BLaER1 (cell line): Measurements from ENCODE around the gene IGF1R.

Source experiments
- H3K27ac ChIP-seq: shearing (Covaris generic); formaldehyde crosslinking; 2 replicates; pipeline ENCODE4 v1.8.1; 2022
- H3K27me3 ChIP-seq: shearing (Covaris generic); formaldehyde crosslinking; 2 replicates; pipeline ENCODE4 v1.8.1; 2022
- H3K36me3 ChIP-seq: shearing (Covaris generic); formaldehyde crosslinking; 2 replicates; pipeline ENCODE4 v1.8.1; 2022
- H3K4me1 ChIP-seq: shearing (Covaris generic); formaldehyde crosslinking; 2 replicates; pipeline ENCODE4 v1.8.1; 2022
- H3K4me2 ChIP-seq: shearing (Covaris generic); formaldehyde crosslinking; 2 replicates; pipeline ENCODE4 v1.8.1; 2022
- H3K4me3 ChIP-seq: shearing (Covaris generic); formaldehyde crosslinking; 2 replicates; pipeline ENCODE4 v1.8.1; 2022
- H3K9ac ChIP-seq: shearing (Covaris generic); formaldehyde crosslinking; 2 replicates; pipeline ENCODE4 v1.8.1; 2022
- H3K9me3 ChIP-seq: shearing (Covaris generic); formaldehyde crosslinking; 2 replicates; pipeline ENCODE4 v1.8.1; 2022
- H4K20me1 ChIP-seq: shearing (Covaris generic); formaldehyde crosslinking; 2 replicates; pipeline ENCODE4 v1.8.1; 2022
- Cebpa-rat ChIP-seq: shearing (Covaris generic); IDR thresholded peaks from 2 replicates; pipeline ENCODE4 v1.8.1; 2022

IGF1R gene

DNA sequence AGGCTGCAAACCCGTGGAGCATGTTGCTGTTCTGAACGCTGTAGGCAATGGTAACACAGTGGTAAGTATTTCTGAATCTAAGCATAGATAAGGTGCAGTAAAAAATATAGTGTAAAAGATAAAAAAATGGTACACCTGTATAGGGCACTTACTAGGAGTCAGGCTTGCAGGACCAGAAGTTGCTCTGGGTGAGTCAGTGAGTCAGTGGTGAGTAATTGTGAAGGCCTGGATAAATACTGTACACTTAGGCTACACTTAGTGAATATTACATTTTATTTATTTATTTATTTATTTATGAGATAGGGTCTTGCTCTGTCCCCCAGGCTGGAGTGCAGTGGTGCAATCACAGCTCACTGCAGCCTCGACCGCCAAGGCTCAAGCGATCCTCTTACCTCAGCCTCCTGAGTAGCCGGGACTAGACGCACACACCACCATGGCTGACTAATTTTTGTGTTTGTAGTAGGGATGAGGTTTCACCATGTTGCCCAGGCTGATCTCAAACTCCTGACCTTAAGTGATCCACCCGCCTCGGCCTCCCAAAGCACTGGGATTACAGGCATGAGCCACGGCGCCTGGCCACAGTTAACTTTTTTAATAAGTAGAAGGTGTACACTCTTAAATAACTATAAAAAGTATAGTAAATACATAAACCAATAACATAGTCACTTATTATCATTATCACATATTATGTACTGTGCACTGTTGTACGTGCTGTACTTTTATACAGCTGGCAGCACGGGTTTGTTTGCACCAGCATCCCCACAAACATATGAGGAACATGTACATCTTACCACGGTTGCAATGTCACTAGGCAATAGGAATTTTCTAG, 155.1 kb downstream of the IGF1R start:
- no peak for TF ChIP-seq Cebpa-rat
- Histone ChIP-seq H3K36me3 (peaks cover 4% of the 10 kb centered on the region; the same call in 1 of the 2 replicates), H3K4me1 (peaks cover 45% of the 10 kb centered on the region), H3K4me3 (no peak overlapping the region), H3K9ac (no peak overlapping the region), H4K20me1 (peaks cover 100% of the 10 kb centered on the region), H3K9me3 (peaks cover 13% of the 10 kb centered on the region; the same call in 1 of the 2 replicates), H3K27me3 (no peaks in the 10 kb centered on the region), H3K27ac (no peak overlapping the region), H3K4me2 (no peak overlapping the region)

DNA sequence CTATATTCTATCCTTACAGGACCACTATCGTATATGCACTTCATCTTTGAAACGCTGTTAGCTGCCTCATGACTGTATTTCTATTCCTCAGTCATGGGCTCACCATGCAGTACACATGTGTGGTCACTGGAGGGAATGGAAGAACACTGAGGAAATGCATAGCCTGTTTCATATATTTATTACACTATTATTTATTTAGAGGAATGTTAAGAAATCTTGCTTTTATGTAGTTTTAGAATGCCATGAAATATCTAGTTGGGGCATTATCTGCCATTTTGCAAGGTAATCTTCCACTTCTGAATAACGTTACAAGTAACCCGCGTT, 155.7 kb downstream of the IGF1R start:
- Histone ChIP-seq H3K4me1 (peaks cover 40% of the 10 kb centered on the region), H3K9ac (no peak overlapping the region), H3K27me3 (no peaks in the 10 kb centered on the region), H3K4me2 (no peak overlapping the region), H4K20me1 (peaks cover 100% of the 10 kb centered on the region), H3K9me3 (peaks cover 18% of the 10 kb centered on the region), H3K36me3 (peaks cover 9% of the 10 kb centered on the region), H3K27ac (no peak overlapping the region), H3K4me3 (no peak overlapping the region)
- no peak for TF ChIP-seq Cebpa-rat

DNA sequence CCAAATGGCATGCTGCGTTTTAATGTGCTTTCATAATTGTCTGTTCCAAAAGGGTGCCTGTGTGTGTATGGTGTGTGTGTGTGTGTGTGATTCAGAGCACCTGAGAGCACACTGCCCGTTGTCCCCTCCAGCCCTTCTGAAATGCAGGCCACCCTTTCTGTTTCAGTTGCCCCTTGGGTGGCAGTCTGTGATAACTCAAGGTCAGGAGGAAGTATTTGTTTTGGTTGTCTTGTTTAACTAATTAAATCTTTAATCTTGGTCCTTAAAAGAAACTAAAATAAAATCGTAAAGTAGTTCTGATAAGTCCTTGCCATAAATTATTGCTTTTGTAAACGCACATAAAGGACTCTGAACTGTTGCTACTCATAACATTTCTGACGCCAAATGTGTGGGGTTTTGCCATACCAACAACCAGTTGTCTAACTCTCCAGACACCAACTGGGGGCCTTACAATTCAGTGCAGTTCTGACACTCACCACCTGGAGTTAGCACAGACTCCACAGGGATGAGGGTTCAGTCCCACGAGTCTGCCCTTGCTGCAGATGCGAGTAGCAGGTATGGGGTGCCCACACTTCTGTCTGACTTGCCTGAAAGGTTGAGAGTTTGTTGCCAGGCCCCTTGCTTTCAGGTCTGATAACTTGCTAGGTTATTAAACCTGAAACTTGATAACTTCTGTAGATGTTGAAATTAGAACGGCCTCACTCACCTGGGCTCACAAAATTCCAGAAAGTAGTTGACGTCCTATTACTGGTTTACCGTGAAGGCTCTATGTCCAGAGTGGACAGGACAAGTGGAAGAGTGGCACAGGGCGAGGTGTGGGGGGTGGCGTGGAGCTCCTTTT, 157.3 kb downstream of the IGF1R start:
- no peak overlapping the region for H3K27ac ChIP-seq
- H3K9ac ChIP-seq: no peak overlapping the region
- no peak overlapping the region for H3K4me3 ChIP-seq
- no peaks in the 10 kb centered on the region for H3K27me3 ChIP-seq
- no peak overlapping the region for H3K4me2 ChIP-seq
- H3K36me3 ChIP-seq: peaks cover 21% of the 10 kb centered on the region
- peaks cover 93% of the 10 kb centered on the region for H4K20me1 ChIP-seq
- TF ChIP-seq Cebpa-rat: no peak
- H3K4me1 ChIP-seq: peaks cover 23% of the 10 kb centered on the region
- peaks cover 35% of the 10 kb centered on the region for H3K9me3 ChIP-seq

DNA sequence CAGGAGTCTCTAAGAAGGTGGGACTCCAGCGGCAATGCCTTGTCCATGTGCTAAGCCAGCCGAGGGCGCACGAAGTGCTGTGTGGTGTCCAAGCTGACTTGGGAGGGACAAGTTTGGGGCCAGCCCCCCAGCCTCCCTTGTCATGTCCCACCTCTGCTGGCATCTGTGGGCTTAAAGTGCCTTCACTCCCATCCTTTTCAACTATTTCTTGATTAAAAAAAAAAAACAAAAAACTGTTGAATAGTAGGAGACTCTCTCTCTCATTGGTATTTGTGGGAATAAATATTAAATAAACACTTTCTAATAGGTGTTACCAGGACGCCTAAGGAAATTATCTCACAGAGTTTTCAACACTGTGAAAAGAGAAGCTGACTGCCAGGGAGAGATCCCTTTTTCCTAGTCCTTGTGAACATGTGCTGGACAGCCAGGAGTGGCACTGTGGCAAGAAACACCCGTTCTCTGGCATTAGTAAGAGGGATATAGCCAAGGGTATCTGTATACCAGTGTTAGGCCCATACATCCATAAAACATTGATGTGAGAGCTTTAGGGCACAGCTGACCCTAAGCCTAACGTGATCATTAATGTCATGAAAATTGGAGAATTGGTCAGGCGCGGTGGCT, 158.0 kb downstream of the IGF1R start:
- Histone ChIP-seq H3K9ac (no peak overlapping the region), H3K4me3 (no peak overlapping the region), H3K9me3 (peaks cover 42% of the 10 kb centered on the region), H3K27me3 (no peaks in the 10 kb centered on the region), H4K20me1 (peaks cover 86% of the 10 kb centered on the region), H3K4me2 (peak overlapping the region; percentile 4; the same call in 1 of the 2 replicates), H3K36me3 (peaks cover 25% of the 10 kb centered on the region), H3K4me1 (peaks cover 16% of the 10 kb centered on the region), H3K27ac (no peak overlapping the region)
- no peak for TF ChIP-seq Cebpa-rat

DNA sequence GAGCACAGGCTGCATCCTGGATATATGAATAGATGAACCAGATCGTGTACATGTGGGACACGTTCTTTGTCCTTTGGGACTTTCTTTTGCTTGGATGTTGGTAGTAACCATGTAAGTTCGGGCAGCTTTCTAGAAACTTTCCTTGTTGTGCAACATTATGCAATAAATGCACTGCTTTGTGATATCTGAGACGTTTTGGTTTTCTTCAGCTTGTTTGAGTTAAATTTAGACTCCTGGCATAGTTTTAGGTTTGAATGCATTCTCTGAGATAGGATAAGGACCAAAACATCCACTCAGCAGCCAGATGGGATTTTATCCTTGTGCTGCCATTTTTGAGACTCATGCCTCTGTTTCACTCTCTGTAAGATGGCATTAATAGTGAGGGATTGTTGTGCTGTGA, 158.9 kb downstream of the IGF1R start:
- Histone ChIP-seq H4K20me1 (peaks cover 85% of the 10 kb centered on the region), H3K27me3 (no peaks in the 10 kb centered on the region), H3K9ac (no peak overlapping the region), H3K36me3 (peaks cover 34% of the 10 kb centered on the region), H3K4me2 (peak overlapping the region; percentile 4; the same call in 1 of the 2 replicates), H3K4me3 (no peak overlapping the region), H3K4me1 (peaks cover 7% of the 10 kb centered on the region; the same call in 1 of the 2 replicates), H3K9me3 (peaks cover 51% of the 10 kb centered on the region), H3K27ac (no peak overlapping the region)
- TF ChIP-seq Cebpa-rat: peak; percentile 42; the same call in 1 of the 2 replicates

DNA sequence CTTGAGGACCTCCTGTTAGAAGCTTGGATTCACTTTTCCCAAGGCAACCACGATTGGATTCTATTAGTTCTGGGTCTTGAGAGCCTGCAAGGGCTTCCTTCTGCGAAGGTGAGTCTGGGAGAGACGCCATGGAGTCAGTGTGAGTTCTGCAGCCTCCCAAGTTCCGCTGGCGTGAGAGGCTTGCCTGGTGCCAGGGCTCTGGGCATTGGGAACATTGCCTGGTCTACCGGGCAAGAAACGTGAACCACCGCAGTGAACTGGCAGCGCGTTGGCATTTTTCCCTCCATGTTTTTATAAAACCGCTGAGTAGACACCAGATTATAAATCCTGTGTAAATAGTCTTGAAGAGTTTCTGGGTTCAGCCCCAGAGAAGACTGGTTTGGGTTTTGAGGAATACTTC, 160.9 kb downstream of the IGF1R start:
- Histone ChIP-seq H3K9ac (no peak overlapping the region), H3K9me3 (peaks cover 69% of the 10 kb centered on the region), H3K27ac (no peak overlapping the region), H3K4me3 (no peak overlapping the region), H3K36me3 (peaks cover 54% of the 10 kb centered on the region), H3K4me1 (peaks cover 7% of the 10 kb centered on the region; the same call in 1 of the 2 replicates), H3K4me2 (no peak overlapping the region), H4K20me1 (peaks cover 84% of the 10 kb centered on the region), H3K27me3 (no peaks in the 10 kb centered on the region)
- TF ChIP-seq Cebpa-rat: no peak

DNA sequence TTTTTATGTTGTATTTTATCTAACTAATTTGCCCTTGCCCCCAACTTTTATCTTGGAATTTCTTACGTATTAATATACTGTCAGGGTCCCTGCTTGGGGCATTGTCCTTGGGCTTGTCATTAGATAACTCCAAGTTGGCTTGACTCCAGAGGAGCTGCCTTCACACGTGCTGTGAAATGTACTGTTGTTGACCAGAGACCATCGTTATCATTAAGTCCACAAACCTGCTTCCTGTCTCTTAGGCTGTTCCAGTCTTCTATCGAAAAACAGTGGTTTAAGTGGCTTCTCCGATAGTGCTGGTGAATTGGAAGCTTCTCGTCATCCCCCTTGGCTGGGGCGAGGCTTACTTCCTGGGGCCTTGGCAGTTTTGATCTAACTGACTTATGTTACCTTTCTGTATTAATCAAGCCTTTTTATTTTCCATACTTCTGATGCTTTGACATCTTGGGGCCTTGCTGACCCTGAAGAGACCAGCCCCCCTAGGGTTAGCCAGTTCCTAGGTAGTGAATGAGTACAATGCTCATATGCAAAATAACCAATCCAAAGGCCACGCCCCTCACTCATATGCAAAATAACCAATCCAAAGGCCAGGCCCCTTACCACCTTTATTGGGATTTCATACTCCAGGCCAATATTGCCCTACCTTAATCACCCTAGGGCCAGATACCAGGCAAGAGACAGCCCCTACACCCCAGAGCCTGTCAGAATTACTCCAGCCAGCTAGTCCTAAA, 164.5 kb downstream of the IGF1R start:
- Histone ChIP-seq H3K36me3 (peaks cover 80% of the 10 kb centered on the region), H4K20me1 (peaks cover 84% of the 10 kb centered on the region), H3K9ac (no peak overlapping the region), H3K27ac (no peak overlapping the region), H3K4me3 (no peak overlapping the region), H3K27me3 (no peaks in the 10 kb centered on the region), H3K9me3 (peaks cover 68% of the 10 kb centered on the region), H3K4me2 (no peak overlapping the region), H3K4me1 (peaks cover 18% of the 10 kb centered on the region)
- TF ChIP-seq Cebpa-rat: no peak

DNA sequence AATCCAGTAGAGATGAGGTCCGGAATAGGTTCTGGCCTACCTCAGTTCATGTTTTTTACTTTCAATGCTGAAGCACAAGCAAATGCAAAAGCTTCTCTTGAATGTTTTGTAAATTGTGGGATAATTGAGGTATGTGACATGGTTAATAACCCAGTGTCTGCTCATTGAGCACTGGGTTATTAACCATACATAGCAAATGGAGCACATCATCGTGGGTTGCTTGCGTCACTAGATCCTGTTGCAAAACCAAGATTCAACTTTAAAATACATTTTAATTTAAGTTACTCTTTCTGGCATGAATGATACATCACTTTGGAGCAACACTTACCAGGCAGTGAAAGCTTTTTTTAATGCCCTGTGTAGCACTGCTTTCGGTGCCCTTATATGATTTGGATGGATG, 165.6 kb downstream of the IGF1R start:
- Histone ChIP-seq H3K27me3 (no peaks in the 10 kb centered on the region), H3K36me3 (peaks cover 80% of the 10 kb centered on the region), H3K9me3 (peaks cover 66% of the 10 kb centered on the region), H3K4me2 (no peak overlapping the region), H3K9ac (no peak overlapping the region), H3K4me3 (no peak overlapping the region), H3K4me1 (peaks cover 18% of the 10 kb centered on the region), H4K20me1 (peaks cover 82% of the 10 kb centered on the region), H3K27ac (no peak overlapping the region)
- TF ChIP-seq Cebpa-rat: no peak

DNA sequence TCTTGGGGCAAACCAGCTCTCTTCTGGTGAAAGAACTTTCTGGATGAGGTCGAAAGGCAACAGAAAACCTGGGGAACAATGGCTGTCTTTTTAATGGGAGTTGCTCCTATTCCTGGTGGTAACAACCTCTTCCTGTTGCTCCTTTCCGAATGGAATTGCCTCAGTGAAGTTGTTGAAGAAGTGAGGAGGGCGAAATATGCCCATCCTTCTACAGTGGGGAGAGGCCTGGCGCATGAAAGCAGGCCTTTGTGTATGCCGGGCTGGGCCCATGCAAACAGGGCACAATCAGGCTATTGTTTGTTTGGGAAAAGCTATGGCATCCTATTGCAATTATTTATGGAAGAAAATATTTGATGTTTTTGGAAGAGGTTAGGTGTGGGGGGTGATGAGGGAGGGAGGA, 166.9 kb downstream of the IGF1R start:
- peaks cover 83% of the 10 kb centered on the region for H3K36me3 ChIP-seq
- no peaks in the 10 kb centered on the region for H3K27me3 ChIP-seq
- H3K4me2 ChIP-seq: peak overlapping the region; percentile 10; the same call in 1 of the 2 replicates
- peaks cover 83% of the 10 kb centered on the region for H4K20me1 ChIP-seq
- H3K4me3 ChIP-seq: no peak overlapping the region
- TF ChIP-seq Cebpa-rat: no peak
- H3K9ac ChIP-seq: no peak overlapping the region
- no peak overlapping the region for H3K27ac ChIP-seq
- peaks cover 63% of the 10 kb centered on the region for H3K9me3 ChIP-seq
- H3K4me1 ChIP-seq: peaks cover 18% of the 10 kb centered on the region
